Measurements from ENCODE around the gene ARHGEF16.

Gene ARHGEF16

GRCh38 chr1:3488432-3488831 lies 34.0 kb downstream of the ARHGEF16 start:
- Histone ChIP-seq H3K27ac (ENCODE audit: low read depth, low read length) (no peak overlapping the region), H3K27me3 (ENCODE audit: control insufficient read depth in 5 of 5, insufficient read depth in 4 of 5, low read length in 5 of 5) (peaks cover 0 to 6% (median 0%) of the 10 kb centered on the region in 5 donors), H3K9ac (ENCODE audit: low read length in 5 of 5) (no peak overlapping the region), H3K36me3 (ENCODE audit: control insufficient read depth in 5 of 5, insufficient read depth in 5 of 5, low read length in 5 of 5) (peaks cover 0 to 10% (median 5%) of the 10 kb centered on the region in 5 donors), H3K9me3 (ENCODE audit: control insufficient read depth in 5 of 5, low read length in 5 of 5) (peaks cover 0 to 10% (median 5%) of the 10 kb centered on the region in 5 donors), H3K4me1 (ENCODE audit: control insufficient read depth in 5 of 5, insufficient read depth in 5 of 5, low read length in 5 of 5) (no peaks in the 10 kb centered on the region), H3K4me3 (ENCODE audit: low read depth in 1 of 5, low read length in 5 of 5) (no peak overlapping the region)

GRCh38 chr1:3490046-3490745 lies 35.7 kb downstream of the ARHGEF16 start:
- no peaks in the 10 kb centered on the region for H3K4me1 ChIP-seq (ENCODE audit: control insufficient read depth in 5 of 5, insufficient read depth in 5 of 5, low read length in 5 of 5)

GRCh38 chr1:3491291-3492246 lies 37.1 kb downstream of the ARHGEF16 start:
- Histone ChIP-seq H3K27ac (ENCODE audit: low read depth, low read length) (no peak overlapping the region), H3K9ac (ENCODE audit: low read length in 5 of 5) (no peak overlapping the region), H3K27me3 (ENCODE audit: control insufficient read depth in 5 of 5, insufficient read depth in 4 of 5, low read length in 5 of 5) (peaks cover 0 to 6% (median 0%) of the 10 kb centered on the region in 5 donors), H3K36me3 (ENCODE audit: control insufficient read depth in 5 of 5, insufficient read depth in 5 of 5, low read length in 5 of 5) (peaks cover 0 to 31% (median 5%) of the 10 kb centered on the region in 5 donors), H3K4me3 (ENCODE audit: low read depth in 1 of 5, low read length in 5 of 5) (no peak overlapping the region), H3K9me3 (ENCODE audit: control insufficient read depth in 5 of 5, low read length in 5 of 5) (peaks cover 0 to 10% (median 5%) of the 10 kb centered on the region in 5 donors), H3K4me1 (ENCODE audit: control insufficient read depth in 5 of 5, insufficient read depth in 5 of 5, low read length in 5 of 5) (no peaks in the 10 kb centered on the region)

More at GRCh38 chr1:3490046-3490745, 35.7 kb downstream of the ARHGEF16 start:
- Histone ChIP-seq H3K36me3 (ENCODE audit: control insufficient read depth in 5 of 5, insufficient read depth in 5 of 5, low read length in 5 of 5) (peaks cover 0 to 20% (median 5%) of the 10 kb centered on the region in 5 donors), H3K27ac (ENCODE audit: low read depth, low read length) (no peak overlapping the region), H3K27me3 (ENCODE audit: control insufficient read depth in 5 of 5, insufficient read depth in 4 of 5, low read length in 5 of 5) (peaks cover 0 to 6% (median 0%) of the 10 kb centered on the region in 5 donors), H3K4me3 (ENCODE audit: low read depth in 1 of 5, low read length in 5 of 5) (no peak overlapping the region), H3K9ac (ENCODE audit: low read length in 5 of 5) (no peak overlapping the region), H3K9me3 (ENCODE audit: control insufficient read depth in 5 of 5, low read length in 5 of 5) (peaks cover 0 to 10% (median 5%) of the 10 kb centered on the region in 5 donors)

- peaks cover 0 to 8% (median 0%) of the 10 kb centered on the region in 5 donors for H3K27me3 ChIP-seq (ENCODE audit: control insufficient read depth in 5 of 5, insufficient read depth in 4 of 5, low read length in 5 of 5)
- no peaks in the 10 kb centered on the region for H3K4me1 ChIP-seq (ENCODE audit: control insufficient read depth in 5 of 5, insufficient read depth in 5 of 5, low read length in 5 of 5)
- peaks cover 0 to 10% (median 5%) of the 10 kb centered on the region in 5 donors for H3K9me3 ChIP-seq (ENCODE audit: control insufficient read depth in 5 of 5, low read length in 5 of 5)
- peaks cover 0 to 31% (median 5%) of the 10 kb centered on the region in 5 donors for H3K36me3 ChIP-seq (ENCODE audit: control insufficient read depth in 5 of 5, insufficient read depth in 5 of 5, low read length in 5 of 5)
- no peak overlapping the region for H3K27ac ChIP-seq (ENCODE audit: low read depth, low read length)
- H3K9ac ChIP-seq (ENCODE audit: low read length in 5 of 5), result no peak overlapping the region
- H3K4me3 ChIP-seq (ENCODE audit: low read depth in 1 of 5, low read length in 5 of 5), result no peak overlapping the region
These were observed 38.2 kb downstream of the ARHGEF16 start for GRCh38 chr1:3492545-3493246.

- peaks cover 0 to 37% (median 2%) of the 10 kb centered on the region in 5 donors for H3K36me3 ChIP-seq (ENCODE audit: control insufficient read depth in 5 of 5, insufficient read depth in 5 of 5, low read length in 5 of 5)
These were observed 40.1 kb downstream of the ARHGEF16 start for GRCh38 chr1:3494321-3495308.

GRCh38 chr1:3495776-3496745 lies 41.6 kb downstream of the ARHGEF16 start:
- Histone ChIP-seq H3K27me3 (ENCODE audit: control insufficient read depth in 5 of 5, insufficient read depth in 4 of 5, low read length in 5 of 5) (peaks cover 0 to 10% (median 0%) of the 10 kb centered on the region in 5 donors), H3K4me1 (ENCODE audit: control insufficient read depth in 5 of 5, insufficient read depth in 5 of 5, low read length in 5 of 5) (peaks cover 0 to 3% (median 2%) of the 10 kb centered on the region in 5 donors), H3K9ac (ENCODE audit: low read length in 5 of 5) (no peak overlapping the region), H3K27ac (ENCODE audit: low read depth, low read length) (no peak overlapping the region), H3K36me3 (ENCODE audit: control insufficient read depth in 5 of 5, insufficient read depth in 5 of 5, low read length in 5 of 5) (peaks cover 0 to 35% (median 2%) of the 10 kb centered on the region in 5 donors), H3K4me3 (ENCODE audit: low read depth in 1 of 5, low read length in 5 of 5) (no peak overlapping the region), H3K9me3 (ENCODE audit: control insufficient read depth in 5 of 5, low read length in 5 of 5) (no peaks in the 10 kb centered on the region)

More at GRCh38 chr1:3494321-3495308, 40.1 kb downstream of the ARHGEF16 start:
- H3K4me1 ChIP-seq (ENCODE audit: control insufficient read depth in 5 of 5, insufficient read depth in 5 of 5, low read length in 5 of 5), result no peaks in the 10 kb centered on the region
- H3K27ac ChIP-seq (ENCODE audit: low read depth, low read length), result no peak overlapping the region
- no peaks in the 10 kb centered on the region for H3K9me3 ChIP-seq (ENCODE audit: control insufficient read depth in 5 of 5, low read length in 5 of 5)
- H3K4me3 ChIP-seq (ENCODE audit: low read depth in 1 of 5, low read length in 5 of 5), result no peak overlapping the region
- peaks cover 0 to 10% (median 0%) of the 10 kb centered on the region in 5 donors for H3K27me3 ChIP-seq (ENCODE audit: control insufficient read depth in 5 of 5, insufficient read depth in 4 of 5, low read length in 5 of 5)
- no peak overlapping the region for H3K9ac ChIP-seq (ENCODE audit: low read length in 5 of 5)

GRCh38 chr1:3496916-3497315 lies 42.5 kb downstream of the ARHGEF16 start:
- H3K9me3 ChIP-seq (ENCODE audit: control insufficient read depth in 5 of 5, low read length in 5 of 5), result no peaks in the 10 kb centered on the region
- peaks cover 0 to 11% (median 5%) of the 10 kb centered on the region in 5 donors for H3K4me1 ChIP-seq (ENCODE audit: control insufficient read depth in 5 of 5, insufficient read depth in 5 of 5, low read length in 5 of 5)
- H3K27ac ChIP-seq (ENCODE audit: low read depth, low read length), result no peak overlapping the region
- no peak overlapping the region for H3K4me3 ChIP-seq (ENCODE audit: low read depth in 1 of 5, low read length in 5 of 5)
- H3K27me3 ChIP-seq (ENCODE audit: control insufficient read depth in 5 of 5, insufficient read depth in 4 of 5, low read length in 5 of 5), result peaks cover 0 to 9% (median 0%) of the 10 kb centered on the region in 5 donors
- peaks cover 0 to 35% (median 2%) of the 10 kb centered on the region in 5 donors for H3K36me3 ChIP-seq (ENCODE audit: control insufficient read depth in 5 of 5, insufficient read depth in 5 of 5, low read length in 5 of 5)
- no peak overlapping the region for H3K9ac ChIP-seq (ENCODE audit: low read length in 5 of 5)

GRCh38 chr1:3497521-3497920 lies 43.1 kb downstream of the ARHGEF16 start:
- H3K36me3 ChIP-seq (ENCODE audit: control insufficient read depth in 5 of 5, insufficient read depth in 5 of 5, low read length in 5 of 5), result peaks cover 0 to 35% (median 2%) of the 10 kb centered on the region in 5 donors
- H3K9me3 ChIP-seq (ENCODE audit: control insufficient read depth in 5 of 5, low read length in 5 of 5), result no peaks in the 10 kb centered on the region
- no peak overlapping the region for H3K27ac ChIP-seq (ENCODE audit: low read depth, low read length)
- H3K9ac ChIP-seq (ENCODE audit: low read length in 5 of 5), result no peak overlapping the region
- peaks cover 0 to 11% (median 5%) of the 10 kb centered on the region in 5 donors for H3K4me1 ChIP-seq (ENCODE audit: control insufficient read depth in 5 of 5, insufficient read depth in 5 of 5, low read length in 5 of 5)
- peaks cover 0 to 7% (median 0%) of the 10 kb centered on the region in 5 donors for H3K27me3 ChIP-seq (ENCODE audit: control insufficient read depth in 5 of 5, insufficient read depth in 4 of 5, low read length in 5 of 5)
- no peak overlapping the region for H3K4me3 ChIP-seq (ENCODE audit: low read depth in 1 of 5, low read length in 5 of 5)

Measured in subcutaneous abdominal adipose tissue (tissue), 5 donors.